DOHH2 (cell line): ENCODE measurements around the gene GRAP.

ENCODE experiments used
- H3F3A ChIP-seq: fragments of 200-600 bp; sonication (generic), shearing (Covaris generic); 2 replicates; pipeline ENCODE4 v1.6.0; 2016; ENCODE audit warnings: antibody characterized with exemption, mild to moderate bottlenecking; ENCODE audit not compliant: control insufficient read depth, insufficient read depth
- H3K27ac ChIP-seq: fragments of 200-600 bp; sonication (generic); 2 replicates; pipeline ENCODE4 v1.5.1; 2014; ENCODE audit warnings: low read depth, mild to moderate bottlenecking, low read length, moderate library complexity
- H3K27me3 ChIP-seq: fragments of 200-600 bp; sonication (generic); 2 replicates; pipeline ENCODE4 v1.6.1; 2014; ENCODE audit warnings: mild to moderate bottlenecking, low read length, mixed read lengths; ENCODE audit not compliant: control insufficient read depth
- H3K36me3 ChIP-seq: fragments of 200-600 bp; sonication (generic); 2 replicates; pipeline ENCODE4 v1.6.1; 2014; ENCODE audit warnings: mild to moderate bottlenecking, low read length, moderate library complexity, mixed read lengths; ENCODE audit not compliant: control insufficient read depth
- H3K4me1 ChIP-seq: fragments of 200-600 bp; sonication (generic); 2 replicates; pipeline ENCODE4 v1.6.1; 2014; ENCODE audit warnings: mild to moderate bottlenecking, low read length, mixed read lengths; ENCODE audit not compliant: control insufficient read depth
- H3K4me2 ChIP-seq: fragments of 200-600 bp; sonication (generic); 2 replicates; pipeline ENCODE4 v1.6.0; 2014; ENCODE audit warnings: mild to moderate bottlenecking, low read length, moderate library complexity
- H3K4me3 ChIP-seq: fragments of 200-600 bp; sonication (generic); 2 replicates; pipeline ENCODE4 v1.5.1; 2014; ENCODE audit warnings: mild to moderate bottlenecking, low read length, mixed read lengths
- H3K79me2 ChIP-seq: fragments of 200-600 bp; sonication (generic); 2 replicates; pipeline ENCODE4 v1.6.1; 2014; ENCODE audit warnings: mild to moderate bottlenecking, low read length, mixed read lengths; ENCODE audit not compliant: control insufficient read depth
- H3K9me2 ChIP-seq: fragments of 200-600 bp; sonication (generic); replicated peaks from 2 replicates; pipeline ENCODE4 v1.6.1; 2014; ENCODE audit warnings: mild to moderate bottlenecking, low read length, mixed read lengths; ENCODE audit not compliant: control insufficient read depth
- H3K9me3 ChIP-seq: fragments of 200-600 bp; sonication (generic); 2 replicates; pipeline ENCODE4 v1.6.1; 2014; ENCODE audit warnings: antibody characterized with exemption, low read length, mixed read lengths; ENCODE audit not compliant: control insufficient read depth, insufficient read depth
- H4K20me1 ChIP-seq: fragments of 200-600 bp; sonication (generic); 2 replicates; pipeline ENCODE4 v1.6.0; 2014; ENCODE audit warnings: low read depth, mild to moderate bottlenecking, antibody characterized with exemption, low read length, moderate library complexity; ENCODE audit not compliant: control insufficient read depth, insufficient read depth
- CTCF ChIP-seq: fragments of 200-600 bp; sonication (generic); IDR thresholded peaks from one replicate; pipeline ENCODE4 v1.5.1; 2014; ENCODE audit warnings: antibody characterized with exemption, mild to moderate bottlenecking, low read depth, low read length; ENCODE audit not compliant: poor library complexity, severe bottlenecking
- EZH2phosphoT487 ChIP-seq: fragments of 200-600 bp; sonication (generic); IDR thresholded peaks from 2 replicates; pipeline ENCODE4 v1.6.1; 2017; ENCODE audit warnings: borderline replicate concordance, mild to moderate bottlenecking, antibody characterized with exemption, low read length, moderate library complexity, mixed read lengths

The GRAP gene

GRCh38 chr17:19015428-19015827 lies 31.3 kb downstream of the GRAP start:
- 0 out of 2 replicates have a peak, but pooled peaks cover 5% of the 10 kb centered on the region for H4K20me1 ChIP-seq
- H3K4me3 ChIP-seq, result no peak overlapping the region
- peaks cover 14% of the 10 kb centered on the region for H3K4me1 ChIP-seq
- no peak overlapping the region for H3K27ac ChIP-seq
- no peaks in the 10 kb centered on the region for H3K9me3 ChIP-seq
- no peak overlapping the region for H3K4me2 ChIP-seq
- peaks cover 3% of the 10 kb centered on the region; the same call in 1 of the 2 replicates for H3K27me3 ChIP-seq
- peaks cover 3% of the 10 kb centered on the region; the same call in 1 of the 2 replicates for H3F3A ChIP-seq
- TF ChIP-seq EZH2phosphoT487 (no peak), CTCF (no peak)
- H3K36me3 ChIP-seq, result peaks cover 3% of the 10 kb centered on the region; the same call in 1 of the 2 replicates
- no peaks in the 10 kb centered on the region for H3K79me2 ChIP-seq
- no peaks in the 10 kb centered on the region for H3K9me2 ChIP-seq

GRCh38 chr17:19014628-19015215 lies 32.0 kb downstream of the GRAP start:
- peaks cover 3% of the 10 kb centered on the region; the same call in 1 of the 2 replicates for H3K27me3 ChIP-seq
- H3K36me3 ChIP-seq, result no peaks in the 10 kb centered on the region
- no peaks in the 10 kb centered on the region for H3K9me3 ChIP-seq
- H4K20me1 ChIP-seq, result 0 out of 2 replicates have a peak, but pooled peaks cover 5% of the 10 kb centered on the region
- no peak overlapping the region for H3K27ac ChIP-seq
- no peaks in the 10 kb centered on the region; the same call in 1 of the 2 replicates for H3F3A ChIP-seq
- no peaks in the 10 kb centered on the region for H3K9me2 ChIP-seq
- H3K79me2 ChIP-seq, result no peaks in the 10 kb centered on the region
- H3K4me2 ChIP-seq, result no peak overlapping the region
- H3K4me1 ChIP-seq, result peaks cover 9% of the 10 kb centered on the region
- no peak overlapping the region for H3K4me3 ChIP-seq
- TF ChIP-seq EZH2phosphoT487 (no peak), CTCF (no peak)

- no peak overlapping the region for H3K4me3 ChIP-seq
These were observed 32.7 kb downstream of the GRAP start for GRCh38 chr17:19013806-19014627.

More at GRCh38 chr17:19013806-19014627, 32.7 kb downstream of the GRAP start:
- no peak overlapping the region for H3K27ac ChIP-seq
- 0 out of 2 replicates have a peak, but pooled peaks cover 5% of the 10 kb centered on the region for H4K20me1 ChIP-seq
- peaks cover 3% of the 10 kb centered on the region; the same call in 1 of the 2 replicates for H3K27me3 ChIP-seq
- H3K4me2 ChIP-seq, result no peak overlapping the region
- peaks cover 2% of the 10 kb centered on the region; the same call in 1 of the 2 replicates for H3K4me1 ChIP-seq
- TF ChIP-seq EZH2phosphoT487, result no peak
- TF ChIP-seq CTCF, result no peak
- no peaks in the 10 kb centered on the region for H3K79me2 ChIP-seq
- H3F3A ChIP-seq, result no peaks in the 10 kb centered on the region; the same call in 1 of the 2 replicates
- H3K36me3 ChIP-seq, result no peaks in the 10 kb centered on the region
- H3K9me2 ChIP-seq, result no peaks in the 10 kb centered on the region
- no peaks in the 10 kb centered on the region for H3K9me3 ChIP-seq
